HepG2 (cell line): ENCODE measurements around the gene ZDHHC14. TPM values are rescaled to one million over a fixed set of nuclear protein-coding genes. Genes with fewer than 3 reads are reported as not detected.

Source experiments
- ATAC-seq: fragments of 200-7000 bp; cut with Tn5 transposase; 3 replicates; pipeline ENCODE4 v1.9.1; 2020; ENCODE audit warnings: mild to moderate bottlenecking, moderate library complexity
- BruUV-seq: library from RNA; stranded (reverse); fragments of 400-500 nt; replicated peaks from 2 replicates; lab custom pipeline; 2021; lab: Mats Ljungman, UMichigan
- CTCF ChIA-PET: fragments of 300-600 bp; formaldehyde crosslinking; extraction: SDS; loops from one replicate; lab custom pipeline; 2021; ENCODE audit warnings: low total read pairs, inconsistent platforms, low intra/inter-chr PET ratio; lab: Yijun Ruan, JAX
- POLR2A ChIA-PET: fragments of 350-600 bp; sonication (Branson Sonifier 250); formaldehyde crosslinking; loops from one replicate; lab custom pipeline; 2020; ENCODE audit warnings: antibody characterized with exemption, inconsistent platforms; lab: Yijun Ruan, JAX
- DNase-seq: peaks from one replicate; pipeline ENCODE4 v3.0.0-alpha.2; 2015; ENCODE audit warnings: low spot score
- FAIRE-seq: peaks from 3 replicates; lab custom pipeline; 2011; peaks lifted over from hg19 to GRCh38; lab: Jason Lieb, UNC
- H2AFZ ChIP-seq: one replicate; pipeline ENCODE4 v1.6.1; 2011; ENCODE audit warnings: low read length, inconsistent platforms
- H3K27ac ChIP-seq: fragments of 300-600 bp; 3 replicates; pipeline ENCODE4 v1.8.0; 2011; ENCODE audit warnings: mixed run types, mild to moderate bottlenecking, mixed read lengths, low read length, inconsistent platforms; ENCODE audit not compliant: insufficient read depth; ENCODE audit errors: extremely low read length
- H3K27me3 ChIP-seq, 2 experiments: fragments of 200-600 bp in 1 of 2; 2 replicates in 1 of 2; 3 replicates in 1 of 2; pipeline versions ENCODE4 v1.6.0 to v1.8.0; 2011; ENCODE audit warnings: low read length in 2 of 2, mild to moderate bottlenecking in 2 of 2, moderate library complexity in 2 of 2, inconsistent platforms in 1 of 2; ENCODE audit not compliant: insufficient read depth in 2 of 2, control insufficient read depth in 1 of 2
- H3K36me3 ChIP-seq, 2 experiments: fragments of 200-600 bp in 1 of 2; replicated peaks in 1 of 2; 2 replicates in 1 of 2; 3 replicates in 1 of 2; pipeline versions ENCODE4 v1.5.1 to v1.8.0; 2011; ENCODE audit warnings: low read length in 2 of 2, inconsistent platforms in 1 of 2; ENCODE audit not compliant: insufficient read depth in 2 of 2, control insufficient read depth in 1 of 2
- H3K4me1 ChIP-seq: 2 replicates; pipeline ENCODE4 v1.5.1; 2012; ENCODE audit warnings: low read length, inconsistent platforms; ENCODE audit not compliant: insufficient read depth
- H3K4me2 ChIP-seq: 2 replicates; pipeline ENCODE4 v1.6.0; 2011; ENCODE audit warnings: low read depth, low read length, inconsistent platforms
- H3K4me3 ChIP-seq, 3 experiments: fragments of 200-600 bp in 1 of 3; sonication (generic), shearing (Covaris generic) in 1 of 3; replicated peaks in 1 of 3; 2 replicates each; pipeline ENCODE4 v1.5.1; 2011 to 2016; ENCODE audit warnings: low read length in 3 of 3, inconsistent platforms in 2 of 3, low read depth in 2 of 3, mild to moderate bottlenecking in 2 of 3, control low read depth in 1 of 3, mixed read lengths in 1 of 3; ENCODE audit not compliant: insufficient read depth in 1 of 3
- H3K79me2 ChIP-seq: one replicate; pipeline ENCODE4 v1.6.1; 2011; ENCODE audit warnings: low read length, inconsistent platforms; ENCODE audit not compliant: insufficient read depth
- H3K9ac ChIP-seq: 2 replicates; pipeline ENCODE4 v1.6.0; 2011; ENCODE audit warnings: mild to moderate bottlenecking, low read depth, low read length, inconsistent platforms; ENCODE audit not compliant: insufficient read depth
- H3K9me3 ChIP-seq: 2 replicates; pipeline ENCODE4 v1.5.1; 2012; ENCODE audit warnings: mild to moderate bottlenecking, low read length
- H4K20me1 ChIP-seq: 2 replicates; pipeline ENCODE4 v1.6.0; 2011; ENCODE audit warnings: inconsistent platforms, mild to moderate bottlenecking, low read length, moderate library complexity; ENCODE audit not compliant: insufficient read depth
- BCL6 ChIP-seq: IDR thresholded peaks from 2 replicates; pipeline ENCODE4 v1.6.1; 2016; ENCODE audit warnings: missing genetic modification reagents, missing compliant biosample characterization
- MAFF ChIP-seq: IDR thresholded peaks from 2 replicates; pipeline ENCODE4 v1.6.1; 2011; ENCODE audit warnings: low read depth, low read length, improper control_type of control experiment
- MAFK ChIP-seq, 2 experiments: IDR thresholded peaks in 1 of 2; conservative IDR thresholded peaks in 1 of 2; 2 replicates each; pipeline ENCODE4 v1.6.1; 2011; ENCODE audit warnings: improper control_type of control experiment in 2 of 2, low read length in 2 of 2
- RARA ChIP-seq: IDR thresholded peaks from 2 replicates; pipeline ENCODE4 v1.6.1; 2016; ENCODE audit warnings: missing genetic modification reagents, missing compliant biosample characterization
- SKI ChIP-seq: fragments of 450-650 bp; IDR thresholded peaks from one replicate; pipeline ENCODE4 v1.6.1; 2018; ENCODE audit warnings: mild to moderate bottlenecking; ENCODE audit not compliant: partially characterized antibody
- ZNF12 ChIP-seq: sonication (generic); formaldehyde crosslinking; IDR thresholded peaks from 2 replicates; pipeline ENCODE4 v1.5.0; 2020; ENCODE audit warnings: missing genetic modification reagents
- WGBS: methylation state at CpG from one replicate; pipeline ENCODE4 v1.1.6; 2017; ENCODE audit warnings: low lambda C conversion rate; 5-methylcytosine and 5-hydroxymethylcytosine counted together
- in situ Hi-C: cut with HindIII; loops from 2 replicates; pipeline ENCODE4 v1.10.0; 2017; ENCODE audit warnings: low pct_unique_long_range_greater_than_20kb; ENCODE audit not compliant: extremely low pct_ligation_motif_present
- intact Hi-C: fragments of 100-400 bp; cut with micrococcal nuclease; formaldehyde crosslinking; loops from one replicate; pipeline ENCODE4 v1.10.0; 2022; ENCODE audit not compliant: unreplicated experiment
- polyA plus RNA-seq, 8 experiments: library from polyadenylated mRNA; depleted of rRNA in 3 of 8; stranded (reverse) in 7 of 8; unstranded in 1 of 8; fragments of >200 nt; fragmentation: Illumina TruSeq in 4 of 8; extraction: Trizol in 4 of 8; gene quantifications; 2 replicates each; pipeline versions ENCODE4 v1.2.1 to v1.2.3, GENCODE V29; 2011 to 2016; ENCODE audit warnings: low read depth in 4 of 8, missing spikeins in 1 of 8, mixed read lengths in 1 of 8; ENCODE audit not compliant: insufficient read depth in 1 of 8
- total RNA-seq, 5 experiments: library from RNA; depleted of rRNA; stranded (reverse); fragments of >200 nt; fragmentation: Illumina TruSeq; extraction: Trizol; gene quantifications; 2 replicates each; pipeline ENCODE4 v1.2.3, GENCODE V29; 2016; ENCODE audit warnings: low read depth in 1 of 5
- TF ChIP-seq, protein P1 (sequence below): sonication (generic); formaldehyde crosslinking; IDR thresholded peaks from 2 replicates; pipeline ENCODE4 v1.8.0; 2022; ENCODE audit warnings: mild to moderate bottlenecking, missing genetic modification reagents, borderline replicate concordance
- TF ChIP-seq, protein P2 (sequence below): fragments of 450-650 bp; IDR thresholded peaks from 2 replicates; pipeline ENCODE4 v1.6.1; 2017
- TF ChIP-seq, protein P3 (sequence below): sonication (generic); formaldehyde crosslinking; IDR thresholded peaks from 2 replicates; pipeline ENCODE4 v1.4.0; 2020; ENCODE audit warnings: mild to moderate bottlenecking, missing genetic modification reagents

Gene ZDHHC14
- total and polyA plus RNA-seq, 2 of the 13 experiments (the other 11 are each of a cell fraction or from before 2014, with no cell fraction given), result 3.7 to 9.5 TPM

DNA sequence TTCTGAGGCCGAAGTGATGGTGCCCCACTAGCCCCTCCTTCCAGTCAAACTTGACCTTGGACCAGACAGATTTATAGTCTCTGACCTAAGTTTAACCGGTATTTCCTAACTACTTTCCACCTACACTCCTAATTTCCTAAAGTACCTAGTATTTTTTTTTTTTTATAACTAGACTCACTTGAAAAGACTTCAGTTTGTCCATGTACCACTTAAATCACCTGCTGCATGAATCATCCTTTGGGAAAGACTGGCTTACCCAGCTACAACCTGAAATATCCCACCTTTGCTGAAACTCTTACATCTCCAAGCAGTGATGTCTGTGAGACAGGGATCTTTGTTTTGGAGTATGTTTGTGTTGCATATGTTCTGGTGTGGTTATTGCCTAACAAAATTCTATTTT is 71.1 kb downstream of the ZDHHC14 start:
- no peaks in the 10 kb centered on the region for H3K9me3 ChIP-seq
- H2AFZ ChIP-seq, result no peak overlapping the region
- no peaks in the 10 kb centered on the region for H4K20me1 ChIP-seq
- H3K79me2 ChIP-seq, result no peaks in the 10 kb centered on the region
- BruUV-seq, result no TSS peak
- H3K36me3 ChIP-seq, result no peaks in the 10 kb centered on the region
- POLR2A ChIA-PET, result interaction anchor here (0.7 kb wide), 1 partner anchor 82 kb away, joined by 4 read pairs; no protein-coding TSS in a partner anchor
- H3K27ac ChIP-seq, result no peak overlapping the region
- in situ Hi-C loops, result no loop called here
- peak; percentile 54; the same call in 1 of the 2 replicates for TF ChIP-seq ZNF12 (CRISPR knock-in tag)
- TF ChIP-seq SKI, result peak; percentile 26
- TF ChIP-seq RARA (CRISPR knock-in tag), result peak; percentile 46
- peak; percentile 26; the same call in 1 of the 2 replicates for TF ChIP-seq BCL6
- TF ChIP-seq, protein P1, sequence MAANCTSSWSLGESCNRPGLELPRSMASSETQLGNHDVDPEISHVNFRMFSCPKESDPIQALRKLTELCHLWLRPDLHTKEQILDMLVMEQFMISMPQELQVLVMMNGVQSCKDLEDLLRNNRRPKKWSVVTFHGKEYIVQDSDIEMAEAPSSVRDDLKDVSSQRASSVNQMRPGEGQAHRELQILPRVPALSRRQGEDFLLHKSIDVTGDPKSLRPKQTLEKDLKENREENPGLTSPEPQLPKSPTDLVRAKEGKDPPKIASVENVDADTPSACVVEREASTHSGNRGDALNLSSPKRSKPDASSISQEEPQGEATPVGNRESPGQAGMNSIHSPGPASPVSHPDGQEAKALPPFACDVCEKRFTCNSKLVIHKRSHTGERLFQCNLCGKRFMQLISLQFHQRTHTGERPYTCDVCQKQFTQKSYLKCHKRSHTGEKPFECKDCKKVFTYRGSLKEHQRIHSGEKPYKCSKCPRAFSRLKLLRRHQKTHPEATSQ (CRISPR knock-in tag), result no peak
- TF ChIP-seq, all 625 proteins: peak for 4
- Histone ChIP-seq H3K4me1 (peaks cover 14% of the 10 kb centered on the region), H3K4me2 (no peak overlapping the region), H3K4me3 (no peak overlapping the region), H3K9ac (no peak overlapping the region), H3K27me3 (no peaks in the 10 kb centered on the region)
- 26% methylated on average over 2 of the region's 2 CpGs for WGBS
- FAIRE-seq (no peak), DNase-seq (no peak), ATAC-seq (no peak)
- CTCF ChIA-PET, result no interaction called here
- intact Hi-C loops, result loop anchor here (1.0 kb wide), 1 partner anchor 18 kb away; no protein-coding TSS in a partner anchor

DNA sequence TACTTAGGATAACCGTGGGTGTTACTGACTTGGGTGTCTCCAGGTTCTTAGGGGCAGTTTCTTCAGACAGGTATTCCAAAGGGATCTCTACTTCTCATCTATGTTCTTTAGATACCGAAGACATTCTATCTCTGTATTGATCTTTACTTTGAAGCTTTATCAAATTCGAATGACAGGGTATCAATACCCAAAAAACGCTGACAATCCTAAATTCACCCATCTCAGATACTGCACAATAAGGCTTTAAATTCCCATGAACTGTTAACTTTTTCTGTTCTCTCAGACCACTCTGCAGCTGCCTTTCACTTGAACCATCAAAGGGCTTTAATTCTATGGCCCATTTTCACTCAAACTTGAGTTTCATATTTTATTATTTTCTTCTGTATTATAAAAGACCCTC is 72.1 kb downstream of the ZDHHC14 start:
- 77% methylated on average over 4 of the region's 4 CpGs for WGBS
- no peak overlapping the region for H3K4me3 ChIP-seq
- H4K20me1 ChIP-seq, result no peaks in the 10 kb centered on the region
- BruUV-seq, result no TSS peak
- TF ChIP-seq, protein P2, sequence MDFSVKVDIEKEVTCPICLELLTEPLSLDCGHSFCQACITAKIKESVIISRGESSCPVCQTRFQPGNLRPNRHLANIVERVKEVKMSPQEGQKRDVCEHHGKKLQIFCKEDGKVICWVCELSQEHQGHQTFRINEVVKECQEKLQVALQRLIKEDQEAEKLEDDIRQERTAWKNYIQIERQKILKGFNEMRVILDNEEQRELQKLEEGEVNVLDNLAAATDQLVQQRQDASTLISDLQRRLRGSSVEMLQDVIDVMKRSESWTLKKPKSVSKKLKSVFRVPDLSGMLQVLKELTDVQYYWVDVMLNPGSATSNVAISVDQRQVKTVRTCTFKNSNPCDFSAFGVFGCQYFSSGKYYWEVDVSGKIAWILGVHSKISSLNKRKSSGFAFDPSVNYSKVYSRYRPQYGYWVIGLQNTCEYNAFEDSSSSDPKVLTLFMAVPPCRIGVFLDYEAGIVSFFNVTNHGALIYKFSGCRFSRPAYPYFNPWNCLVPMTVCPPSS, result no peak
- TF ChIP-seq MAFK (conservative IDR thresholded peaks at IDR 0.05 in 1 of 2, IDR thresholded peaks at IDR 0.05 in 1 of 2; ENCODE audit: low read length in 2 of 2), result peak; percentile 77 to 88
- TF ChIP-seq, protein P3, sequence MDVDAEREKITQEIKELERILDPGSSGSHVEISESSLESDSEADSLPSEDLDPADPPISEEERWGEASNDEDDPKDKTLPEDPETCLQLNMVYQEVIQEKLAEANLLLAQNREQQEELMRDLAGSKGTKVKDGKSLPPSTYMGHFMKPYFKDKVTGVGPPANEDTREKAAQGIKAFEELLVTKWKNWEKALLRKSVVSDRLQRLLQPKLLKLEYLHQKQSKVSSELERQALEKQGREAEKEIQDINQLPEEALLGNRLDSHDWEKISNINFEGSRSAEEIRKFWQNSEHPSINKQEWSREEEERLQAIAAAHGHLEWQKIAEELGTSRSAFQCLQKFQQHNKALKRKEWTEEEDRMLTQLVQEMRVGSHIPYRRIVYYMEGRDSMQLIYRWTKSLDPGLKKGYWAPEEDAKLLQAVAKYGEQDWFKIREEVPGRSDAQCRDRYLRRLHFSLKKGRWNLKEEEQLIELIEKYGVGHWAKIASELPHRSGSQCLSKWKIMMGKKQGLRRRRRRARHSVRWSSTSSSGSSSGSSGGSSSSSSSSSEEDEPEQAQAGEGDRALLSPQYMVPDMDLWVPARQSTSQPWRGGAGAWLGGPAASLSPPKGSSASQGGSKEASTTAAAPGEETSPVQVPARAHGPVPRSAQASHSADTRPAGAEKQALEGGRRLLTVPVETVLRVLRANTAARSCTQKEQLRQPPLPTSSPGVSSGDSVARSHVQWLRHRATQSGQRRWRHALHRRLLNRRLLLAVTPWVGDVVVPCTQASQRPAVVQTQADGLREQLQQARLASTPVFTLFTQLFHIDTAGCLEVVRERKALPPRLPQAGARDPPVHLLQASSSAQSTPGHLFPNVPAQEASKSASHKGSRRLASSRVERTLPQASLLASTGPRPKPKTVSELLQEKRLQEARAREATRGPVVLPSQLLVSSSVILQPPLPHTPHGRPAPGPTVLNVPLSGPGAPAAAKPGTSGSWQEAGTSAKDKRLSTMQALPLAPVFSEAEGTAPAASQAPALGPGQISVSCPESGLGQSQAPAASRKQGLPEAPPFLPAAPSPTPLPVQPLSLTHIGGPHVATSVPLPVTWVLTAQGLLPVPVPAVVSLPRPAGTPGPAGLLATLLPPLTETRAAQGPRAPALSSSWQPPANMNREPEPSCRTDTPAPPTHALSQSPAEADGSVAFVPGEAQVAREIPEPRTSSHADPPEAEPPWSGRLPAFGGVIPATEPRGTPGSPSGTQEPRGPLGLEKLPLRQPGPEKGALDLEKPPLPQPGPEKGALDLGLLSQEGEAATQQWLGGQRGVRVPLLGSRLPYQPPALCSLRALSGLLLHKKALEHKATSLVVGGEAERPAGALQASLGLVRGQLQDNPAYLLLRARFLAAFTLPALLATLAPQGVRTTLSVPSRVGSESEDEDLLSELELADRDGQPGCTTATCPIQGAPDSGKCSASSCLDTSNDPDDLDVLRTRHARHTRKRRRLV (CRISPR knock-in tag), result no peak
- TF ChIP-seq MAFF, result peak; percentile 89
- H2AFZ ChIP-seq, result no peak overlapping the region
- H3K4me1 ChIP-seq, result peaks cover 14% of the 10 kb centered on the region
- no peaks in the 10 kb centered on the region for H3K36me3 ChIP-seq
- in situ Hi-C loops (no loop called here), intact Hi-C loops (no loop called here)
- no peak overlapping the region for H3K9ac ChIP-seq
- DNase-seq (no peak), FAIRE-seq (no peak), ATAC-seq (no peak)
- CTCF ChIA-PET, result no interaction called here
- no peaks in the 10 kb centered on the region for H3K27me3 ChIP-seq
- no peak overlapping the region for H3K27ac ChIP-seq
- H3K9me3 ChIP-seq, result no peaks in the 10 kb centered on the region
- POLR2A ChIA-PET, result no interaction called here
- H3K4me2 ChIP-seq, result no peak overlapping the region
- H3K79me2 ChIP-seq, result no peaks in the 10 kb centered on the region
